ENCODE data around the gene DRC7. TPM values are rescaled to one million over a fixed set of nuclear protein-coding genes. Genes with fewer than 3 reads are reported as not detected.
"Not testable (repeated sequence)": the region's sequence is repeated elsewhere in the genome, so short reads cannot be mapped to it uniquely, and the experiment has no call there.

The DRC7 gene
- polyA plus RNA-seq, 1 donor (not counting 4 experiments of a cell fraction or from before 2014, with no cell fraction given) = not detected

- no peaks in the 10 kb centered on the region for H3K9me1 ChIP-seq (ENCODE audit: control insufficient read depth, extremely low read depth, insufficient read depth, low read length)
- no peak overlapping the region for H3K9ac ChIP-seq (ENCODE audit: control insufficient read depth, extremely low read depth, insufficient read depth, low read length)
- H3K27me3 ChIP-seq (ENCODE audit: control insufficient read depth, extremely low read depth, insufficient read depth, low read length) = peaks cover 3% of the 10 kb centered on the region
- no peak overlapping the region for H3K4me2 ChIP-seq (ENCODE audit: control insufficient read depth, extremely low read depth, insufficient read depth, low read depth, low read length)
- DNase-seq (ENCODE audit: low read depth, low spot score) = no peak
- H3K36me3 ChIP-seq (ENCODE audit: control insufficient read depth in 2 of 2, extremely low read depth in 1 of 2, insufficient read depth in 2 of 2, low read length in 2 of 2) = peaks cover 0 to 4% of the 10 kb centered on the region in 2 experiments
- H3K4me1 ChIP-seq (ENCODE audit: control insufficient read depth, extremely low read depth, insufficient read depth, low read length) = no peaks in the 10 kb centered on the region
- dilution Hi-C loops (cut with MboI; ENCODE audit: extremely low pct_ligation_motif_present, low sequenced_read_pairs) = no loop called here
- H3K79me2 ChIP-seq (ENCODE audit: control insufficient read depth, insufficient read depth, low read length) = no peaks in the 10 kb centered on the region
- H3K9me3 ChIP-seq (ENCODE audit: control insufficient read depth, low read depth, low read length) = no peaks in the 10 kb centered on the region
- no peak overlapping the region for H2AFZ ChIP-seq (ENCODE audit: control insufficient read depth, low read length)
- H3K27ac ChIP-seq (ENCODE audit: control insufficient read depth, insufficient read depth, low read length) = no peak overlapping the region
- H3K4me3 ChIP-seq (ENCODE audit: control insufficient read depth in 2 of 3, extremely low read depth in 1 of 3, insufficient read depth in 2 of 3, low read depth in 1 of 3, low read length in 3 of 3) = no peak overlapping the region
- TF ChIP-seq CTCF (optimal IDR thresholded peaks at IDR 0.05 in 1 of 3, IDR thresholded peaks at IDR 0.05 in 1 of 3, conservative IDR thresholded peaks at IDR 0.05 in 1 of 3; ENCODE audit: extremely low read depth in 1 of 3, insufficient read depth in 2 of 3, low read length in 3 of 3) = peak in 1 of 3 experiments; percentile 26
- no peak for TF ChIP-seq EZH2 (IDR thresholded peaks at IDR 0.05; ENCODE audit: low read length)
- H4K20me1 ChIP-seq (ENCODE audit: control insufficient read depth, extremely low read depth, insufficient read depth, low read length) = no peaks in the 10 kb centered on the region
- no peak for FAIRE-seq
Measured at GRCh38 chr16:57669476-57670162, 25.0 kb upstream of the DRC7 start.

- Histone ChIP-seq H3K9ac (ENCODE audit: control insufficient read depth, extremely low read depth, insufficient read depth, low read length) (no peak overlapping the region), H3K4me2 (ENCODE audit: control insufficient read depth, extremely low read depth, insufficient read depth, low read depth, low read length) (no peak overlapping the region), H3K9me1 (ENCODE audit: control insufficient read depth, extremely low read depth, insufficient read depth, low read length) (no peaks in the 10 kb centered on the region), H3K27ac (ENCODE audit: control insufficient read depth, insufficient read depth, low read length) (no peak overlapping the region), H3K36me3 (ENCODE audit: control insufficient read depth in 2 of 2, extremely low read depth in 1 of 2, insufficient read depth in 2 of 2, low read length in 2 of 2) (peaks cover 0 to 4% of the 10 kb centered on the region in 2 experiments), H3K4me3 (ENCODE audit: control insufficient read depth in 2 of 3, extremely low read depth in 1 of 3, insufficient read depth in 2 of 3, low read depth in 1 of 3, low read length in 3 of 3) (no peak overlapping the region), H3K27me3 (ENCODE audit: control insufficient read depth, extremely low read depth, insufficient read depth, low read length) (peaks cover 3% of the 10 kb centered on the region), H3K9me3 (ENCODE audit: control insufficient read depth, low read depth, low read length) (no peaks in the 10 kb centered on the region), H3K79me2 (ENCODE audit: control insufficient read depth, insufficient read depth, low read length) (no peaks in the 10 kb centered on the region), H2AFZ (ENCODE audit: control insufficient read depth, low read length) (no peak overlapping the region), H3K4me1 (ENCODE audit: control insufficient read depth, extremely low read depth, insufficient read depth, low read length) (no peaks in the 10 kb centered on the region), H4K20me1 (ENCODE audit: control insufficient read depth, extremely low read depth, insufficient read depth, low read length) (no peaks in the 10 kb centered on the region)
- dilution Hi-C loops (cut with MboI; ENCODE audit: extremely low pct_ligation_motif_present, low sequenced_read_pairs) = no loop called here
- DNase-seq (ENCODE audit: low read depth, low spot score) = no peak
- TF ChIP-seq EZH2 (IDR thresholded peaks at IDR 0.05; ENCODE audit: low read length) = no peak
- TF ChIP-seq CTCF (optimal IDR thresholded peaks at IDR 0.05 in 1 of 3, IDR thresholded peaks at IDR 0.05 in 1 of 3, conservative IDR thresholded peaks at IDR 0.05 in 1 of 3; ENCODE audit: extremely low read depth in 1 of 3, insufficient read depth in 2 of 3, low read length in 3 of 3) = no peak
- no peak for FAIRE-seq
Measured at GRCh38 chr16:57670196-57670595, 24.4 kb upstream of the DRC7 start.

GRCh38 chr16:57671451-57671850 is 23.2 kb upstream of the DRC7 start:
- H3K4me2 ChIP-seq (ENCODE audit: control insufficient read depth, extremely low read depth, insufficient read depth, low read depth, low read length); FAIRE-seq; H3K79me2 ChIP-seq (ENCODE audit: control insufficient read depth, insufficient read depth, low read length); H2AFZ ChIP-seq (ENCODE audit: control insufficient read depth, low read length); H3K9ac ChIP-seq (ENCODE audit: control insufficient read depth, extremely low read depth, insufficient read depth, low read length); H3K27me3 ChIP-seq (ENCODE audit: control insufficient read depth, extremely low read depth, insufficient read depth, low read length); H3K27ac ChIP-seq (ENCODE audit: control insufficient read depth, insufficient read depth, low read length); H4K20me1 ChIP-seq (ENCODE audit: control insufficient read depth, extremely low read depth, insufficient read depth, low read length); H3K4me1 ChIP-seq (ENCODE audit: control insufficient read depth, extremely low read depth, insufficient read depth, low read length); H3K36me3 ChIP-seq (ENCODE audit: control insufficient read depth in 2 of 2, extremely low read depth in 1 of 2, insufficient read depth in 2 of 2, low read length in 2 of 2); dilution Hi-C loops (cut with MboI; ENCODE audit: extremely low pct_ligation_motif_present, low sequenced_read_pairs); H3K4me3 ChIP-seq (ENCODE audit: control insufficient read depth in 2 of 3, extremely low read depth in 1 of 3, insufficient read depth in 2 of 3, low read depth in 1 of 3, low read length in 3 of 3); DNase-seq (ENCODE audit: low read depth, low spot score); H3K9me1 ChIP-seq (ENCODE audit: control insufficient read depth, extremely low read depth, insufficient read depth, low read length); H3K9me3 ChIP-seq (ENCODE audit: control insufficient read depth, low read depth, low read length): not testable (repeated sequence)

Data from keratinocyte (primary cell).